ENCODE data around the gene C14orf119. TPM values are rescaled to one million over a fixed set of nuclear protein-coding genes. Genes with fewer than 3 reads are reported as not detected.

The C14orf119 gene
- total RNA-seq, 1 donor from 2014 or later, result 27.3 TPM

- DNase-seq (ENCODE audit: low read depth), result no peak
- TF ChIP-seq CTCF (conservative IDR thresholded peaks at IDR 0.05; ENCODE audit: low read depth, low read length), result no peak
These were observed 32.6 kb downstream of the C14orf119 start for GRCh38 chr14:23127861-23128260.

GRCh38 chr14:23128969-23129758 is 33.9 kb downstream of the C14orf119 start:
- DNase-seq (ENCODE audit: low read depth), result no peak
- no peak overlapping the region for H3K4me3 ChIP-seq (ENCODE audit: low read depth, low read length)
- no peak for TF ChIP-seq CTCF (conservative IDR thresholded peaks at IDR 0.05; ENCODE audit: low read depth, low read length)

More at GRCh38 chr14:23127861-23128260, 32.6 kb downstream of the C14orf119 start:
- no peak overlapping the region for H3K4me3 ChIP-seq (ENCODE audit: low read depth, low read length)

- H3K4me3 ChIP-seq (ENCODE audit: low read depth, low read length), result no peak overlapping the region
- TF ChIP-seq CTCF (conservative IDR thresholded peaks at IDR 0.05; ENCODE audit: low read depth, low read length), result no peak
- no peak for DNase-seq (ENCODE audit: low read depth)
These were observed 34.5 kb downstream of the C14orf119 start for GRCh38 chr14:23129759-23130316.

- no peak for TF ChIP-seq CTCF (conservative IDR thresholded peaks at IDR 0.05; ENCODE audit: low read depth, low read length)
- DNase-seq (ENCODE audit: low read depth), result no peak
- no peak overlapping the region for H3K4me3 ChIP-seq (ENCODE audit: low read depth, low read length)
These were observed 35.6 kb downstream of the C14orf119 start for GRCh38 chr14:23130871-23131270.

GRCh38 chr14:23131482-23131881 is 36.2 kb downstream of the C14orf119 start:
- TF ChIP-seq CTCF (conservative IDR thresholded peaks at IDR 0.05; ENCODE audit: low read depth, low read length), result no peak
- no peak overlapping the region for H3K4me3 ChIP-seq (ENCODE audit: low read depth, low read length)
- DNase-seq (ENCODE audit: low read depth), result no peak

GRCh38 chr14:23132970-23133369 is 37.7 kb downstream of the C14orf119 start:
- DNase-seq (ENCODE audit: low read depth), result no peak
- TF ChIP-seq CTCF (conservative IDR thresholded peaks at IDR 0.05; ENCODE audit: low read depth, low read length), result no peak
- no peak overlapping the region for H3K4me3 ChIP-seq (ENCODE audit: low read depth, low read length)

Data from epithelial cell of proximal tubule (primary cell).